GM23338 (cell line): ENCODE results near the gene DENND5A. TPM values are rescaled to one million over a fixed set of nuclear protein-coding genes. Genes with fewer than 3 reads are reported as not detected.
A peak's percentile ranks its signal among the peaks of the same experiment; 100 is the strongest.

Experiments used
- ATAC-seq: fragments of 200-7000 bp; cut with Tn5 transposase; 3 replicates; pipeline ENCODE4 v1.9.1; 2020
- DNase-seq: peaks from one replicate; pipeline ENCODE4 v3.0.0-alpha.2; 2015; ENCODE audit warnings: low spot score
- H2AFZ ChIP-seq: fragments of 200-600 bp; sonication (generic); 2 replicates; pipeline ENCODE4 v1.8.0; 2016; ENCODE audit warnings: antibody characterized with exemption, mild to moderate bottlenecking, moderate library complexity
- H3F3A ChIP-seq: fragments of 200-600 bp; sonication (generic); replicated peaks from 2 replicates; pipeline ENCODE4 v1.8.0; 2017; ENCODE audit warnings: antibody characterized with exemption, mixed run types, low read depth
- H3K27ac ChIP-seq: fragments of 200-600 bp; sonication (generic); 2 replicates; pipeline ENCODE4 v1.6.1; 2016; ENCODE audit warnings: low read depth
- H3K27me3 ChIP-seq: fragments of 200-600 bp; sonication (generic); 2 replicates; pipeline ENCODE4 v1.8.0; 2016; ENCODE audit warnings: mild to moderate bottlenecking, mixed run types, moderate library complexity; ENCODE audit not compliant: insufficient read depth
- H3K36me3 ChIP-seq: fragments of 200-600 bp; sonication (generic); 2 replicates; pipeline ENCODE4 v1.8.0; 2016; ENCODE audit warnings: mild to moderate bottlenecking; ENCODE audit not compliant: insufficient read depth
- H3K4me1 ChIP-seq: fragments of 200-600 bp; sonication (generic); 2 replicates; pipeline ENCODE4 v1.8.0; 2016; ENCODE audit warnings: mild to moderate bottlenecking, moderate library complexity; ENCODE audit not compliant: insufficient read depth
- H3K4me2 ChIP-seq: fragments of 200-600 bp; sonication (generic); 2 replicates; pipeline ENCODE4 v1.7.1; 2017; ENCODE audit warnings: mixed run types
- H3K4me3 ChIP-seq: fragments of 200-600 bp; sonication (generic); 2 replicates; pipeline ENCODE4 v1.6.1; 2016; ENCODE audit warnings: mixed run types
- H3K79me2 ChIP-seq: fragments of 200-600 bp; sonication (generic); replicated peaks from 2 replicates; pipeline ENCODE4 v1.8.0; 2017; ENCODE audit warnings: mild to moderate bottlenecking; ENCODE audit not compliant: insufficient read depth
- H3K9me2 ChIP-seq: fragments of 200-600 bp; sonication (generic); 2 replicates; pipeline ENCODE4 v1.8.0; 2017; ENCODE audit not compliant: insufficient read depth
- H4K20me1 ChIP-seq: fragments of 200-600 bp; sonication (generic); replicated peaks from 2 replicates; pipeline ENCODE4 v1.8.0; 2017; ENCODE audit warnings: mild to moderate bottlenecking; ENCODE audit not compliant: insufficient read depth
- H3K27ac Mint-ChIP-seq: 2 replicates; pipeline ENCODE4 v1.8.0; 2020; ENCODE audit warnings: inconsistent platforms, mild to moderate bottlenecking, moderate library complexity, mixed read lengths
- H3K27me3 Mint-ChIP-seq: 3 replicates; pipeline ENCODE4 v1.8.0; 2022; ENCODE audit warnings: low read depth, mild to moderate bottlenecking, moderate library complexity, mixed read lengths, inconsistent platforms; ENCODE audit not compliant: insufficient read depth, poor library complexity
- H3K36me3 Mint-ChIP-seq: 3 replicates; pipeline ENCODE4 v1.8.0; 2021; ENCODE audit warnings: low read depth, mild to moderate bottlenecking, inconsistent platforms, moderate library complexity, mixed read lengths
- H3K4me1 Mint-ChIP-seq: 3 replicates; pipeline ENCODE4 v1.8.0; 2020; ENCODE audit warnings: mild to moderate bottlenecking, inconsistent platforms, mixed read lengths
- H3K4me3 Mint-ChIP-seq: 3 replicates; pipeline ENCODE4 v1.8.0; 2021; ENCODE audit warnings: moderate library complexity, mild to moderate bottlenecking, inconsistent platforms, mixed read lengths
- H3K9me3 Mint-ChIP-seq: 3 replicates; pipeline ENCODE4 v1.8.0; 2020; ENCODE audit warnings: moderate library complexity, mild to moderate bottlenecking, inconsistent platforms, mixed read lengths
- CREB1 ChIP-seq: fragments of 250-450 bp; sonication (Bioruptor Pico); IDR thresholded peaks from 2 replicates; pipeline ENCODE4 v1.5.0; 2020; ENCODE audit warnings: low read depth, mild to moderate bottlenecking, moderate library complexity
- CTCF ChIP-seq, 2 experiments: fragments of 200-600 bp in 1 of 2; sonication (generic) in 1 of 2; conservative IDR thresholded peaks; 2 replicates each; pipeline versions ENCODE4 v1.5.1 to v1.6.1; 2016 to 2017; ENCODE audit warnings: antibody characterized with exemption in 2 of 2, low read depth in 2 of 2, mild to moderate bottlenecking in 2 of 2, moderate library complexity in 1 of 2
- EZH2phosphoT487 ChIP-seq: fragments of 200-600 bp; sonication (generic); IDR thresholded peaks from one replicate; pipeline ENCODE4 v1.8.1; 2018; ENCODE audit warnings: antibody characterized with exemption; ENCODE audit not compliant: unreplicated experiment
- JUNB ChIP-seq: IDR thresholded peaks from one replicate; pipeline ENCODE4 v1.6.1; 2016; ENCODE audit warnings: antibody characterized with exemption; ENCODE audit not compliant: unreplicated experiment
- NANOG ChIP-seq: IDR thresholded peaks from 2 replicates; pipeline ENCODE4 v1.6.1; 2016; ENCODE audit warnings: antibody characterized with exemption, borderline replicate concordance
- REST ChIP-seq: IDR thresholded peaks from one replicate; pipeline ENCODE4 v1.6.1; 2018; ENCODE audit warnings: antibody characterized with exemption; ENCODE audit not compliant: unreplicated experiment
- STAT1 ChIP-seq: IDR thresholded peaks from one replicate; pipeline ENCODE4 v1.6.1; 2016; ENCODE audit warnings: antibody characterized with exemption; ENCODE audit not compliant: unreplicated experiment
- ZNF114 ChIP-seq: fragments of 250-450 bp; sonication (Bioruptor Pico); IDR thresholded peaks from 2 replicates; pipeline ENCODE4 v1.5.0; 2020; ENCODE audit warnings: mild to moderate bottlenecking, moderate library complexity
- ZNF331 ChIP-seq: fragments of 250-450 bp; sonication (Bioruptor Pico); IDR thresholded peaks from 2 replicates; pipeline ENCODE4 v1.5.0; 2020; ENCODE audit warnings: low read depth, mild to moderate bottlenecking, moderate library complexity
- ZNF462 ChIP-seq: fragments of 250-450 bp; sonication (Bioruptor Pico); IDR thresholded peaks from 2 replicates; pipeline ENCODE4 v1.5.0; 2020; ENCODE audit warnings: mild to moderate bottlenecking, moderate library complexity
- polyA plus RNA-seq: library from polyadenylated mRNA; unstranded; fragments of >200 nt; fragmentation: Nextera tagmentation; extraction: Ambion mirVana; gene quantifications from 2 replicates; pipeline ENCODE4 v1.2.1, GENCODE V29; 2016
- total RNA-seq: library from RNA; depleted of rRNA; stranded (reverse); fragments of >200 nt; shearing (Covaris generic); gene quantifications from 2 replicates; pipeline ENCODE4 v1.2.3, GENCODE V29; 2014

The DENND5A gene
- total and polyA plus RNA-seq, 2 experiments from 2014 or later: 28.1 to 56.3 TPM

GRCh38 chr11:9232482-9232881 is 32.7 kb downstream of the DENND5A start:
- H3K36me3 ChIP-seq: no peaks in the 10 kb centered on the region
- no peaks in the 10 kb centered on the region for H3K9me2 ChIP-seq
- H3K4me2 ChIP-seq: peak overlapping the region; percentile 8; the same call in 1 of the 2 replicates
- peaks cover 90% of the 10 kb centered on the region for H3K79me2 ChIP-seq
- H3K9me3 Mint-ChIP-seq: peaks cover 19% of the 10 kb centered on the region
- peaks cover 33% of the 10 kb centered on the region for H3K4me1 ChIP-seq
- peaks cover 42% of the 10 kb centered on the region for H3K4me1 Mint-ChIP-seq
- H3K27ac Mint-ChIP-seq: no peak overlapping the region
- no peak for TF ChIP-seq ZNF462 (CRISPR knock-in tag)
- TF ChIP-seq NANOG: no peak
- no peak for TF ChIP-seq ZNF114 (CRISPR knock-in tag)
- TF ChIP-seq CTCF (conservative IDR thresholded peaks at IDR 0.05; ENCODE audit: low read depth in 2 of 2): no peak
- no peak for TF ChIP-seq STAT1
- TF ChIP-seq ZNF331 (CRISPR knock-in tag): no peak
- TF ChIP-seq CREB1 (CRISPR knock-in tag): no peak
- TF ChIP-seq JUNB: no peak
- no peak for TF ChIP-seq REST
- TF ChIP-seq EZH2phosphoT487: no peak
- H3K4me3 ChIP-seq: peak overlapping the region; percentile 15; the same call in 1 of the 2 replicates
- H4K20me1 ChIP-seq: peaks cover 52% of the 10 kb centered on the region
- no peak for DNase-seq
- H3K4me3 Mint-ChIP-seq: no peak overlapping the region
- H3K27ac ChIP-seq: no peak overlapping the region
- H2AFZ ChIP-seq: no peak overlapping the region
- H3K27me3 ChIP-seq: peaks cover 39% of the 10 kb centered on the region
- H3K36me3 Mint-ChIP-seq: peaks cover 20% of the 10 kb centered on the region
- H3F3A ChIP-seq: no peaks in the 10 kb centered on the region
- ATAC-seq: no peak
- H3K27me3 Mint-ChIP-seq: peaks cover 38% of the 10 kb centered on the region
